H1 (cell line): ENCODE results near the gene TEX2. TPM values are rescaled to one million over a fixed set of nuclear protein-coding genes. Genes with fewer than 3 reads are reported as not detected.

Source experiments
- NANOG ChIP-seq: IDR thresholded peaks from 2 replicates; pipeline ENCODE4 v1.6.1; 2011; ENCODE audit warnings: low read length, low read depth, mild to moderate bottlenecking, inconsistent platforms; ENCODE audit not compliant: insufficient read depth, poor library complexity, severe bottlenecking
- polyA plus RNA-seq, 7 experiments: library from polyadenylated mRNA; depleted of rRNA in 3 of 7; stranded (reverse) in 5 of 7; unstranded in 2 of 7; fragments of >200 nt in 5 of 7; fragments of 200-250 nt in 2 of 7; gene quantifications; 1 replicate in 5 of 7; 2 replicates in 1 of 7; 4 replicates in 1 of 7; pipeline versions ENCODE4 v1.2.1 to v1.2.3, GENCODE V29; 2011 to 2013; ENCODE audit warnings: missing spikeins in 2 of 7, mixed read lengths in 2 of 7
- total RNA-seq: library from RNA; stranded (reverse); fragmentation: NEBNext Ultra II Directional; extraction: Animal tissue kit (Norgen Biotek cat#: 25700); gene quantifications from 2 replicates; pipeline ENCODE4 v1.2.1, GENCODE V29; 2021

The TEX2 gene
- total and polyA plus RNA-seq, 2 of the 8 experiments (the other 6 are each of a cell fraction or from before 2014, with no cell fraction given), result 6.1 to 15.6 TPM

- TF ChIP-seq NANOG, result no peak
- TF ChIP-seq, all 59 proteins: peak for 5
Observed at GRCh38 chr17:64262198-64262999, 661 bp downstream of the TEX2 start (continued).
